22Rv1 (cell line): Measurements from ENCODE around the gene ADAMTS15.

ENCODE experiments used
- ZFX ChIP-seq: fragments of 450-650 bp; IDR thresholded peaks from 2 replicates; pipeline ENCODE4 v1.6.1; 2017; ENCODE audit warnings: antibody characterized with exemption, borderline replicate concordance
- TF ChIP-seq, protein P1 (sequence below): fragments of 450-650 bp; IDR thresholded peaks from 2 replicates; pipeline ENCODE4 v1.5.1; 2017; ENCODE audit warnings: mild to moderate bottlenecking

DNA sequence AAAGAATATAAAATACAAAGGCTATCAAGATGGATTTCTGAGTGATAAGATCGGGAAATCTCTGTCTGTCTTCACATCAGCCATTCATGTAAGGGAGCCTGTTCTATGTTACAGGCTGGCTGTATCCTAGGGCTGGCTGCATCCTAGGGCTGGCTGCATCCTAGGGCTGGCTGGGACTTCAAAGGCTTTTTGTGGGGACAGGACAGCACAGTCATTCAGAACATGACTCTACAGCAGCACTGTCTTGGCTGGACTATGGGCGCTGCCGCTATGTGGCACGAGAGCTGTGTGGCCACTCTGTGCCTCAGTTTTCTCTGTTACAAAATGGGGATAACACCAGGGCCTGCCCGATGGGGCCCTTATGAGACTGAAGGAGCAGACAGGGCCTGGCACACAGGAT lies 30.2 kb upstream of the ADAMTS15 start:
- TF ChIP-seq, protein P1, sequence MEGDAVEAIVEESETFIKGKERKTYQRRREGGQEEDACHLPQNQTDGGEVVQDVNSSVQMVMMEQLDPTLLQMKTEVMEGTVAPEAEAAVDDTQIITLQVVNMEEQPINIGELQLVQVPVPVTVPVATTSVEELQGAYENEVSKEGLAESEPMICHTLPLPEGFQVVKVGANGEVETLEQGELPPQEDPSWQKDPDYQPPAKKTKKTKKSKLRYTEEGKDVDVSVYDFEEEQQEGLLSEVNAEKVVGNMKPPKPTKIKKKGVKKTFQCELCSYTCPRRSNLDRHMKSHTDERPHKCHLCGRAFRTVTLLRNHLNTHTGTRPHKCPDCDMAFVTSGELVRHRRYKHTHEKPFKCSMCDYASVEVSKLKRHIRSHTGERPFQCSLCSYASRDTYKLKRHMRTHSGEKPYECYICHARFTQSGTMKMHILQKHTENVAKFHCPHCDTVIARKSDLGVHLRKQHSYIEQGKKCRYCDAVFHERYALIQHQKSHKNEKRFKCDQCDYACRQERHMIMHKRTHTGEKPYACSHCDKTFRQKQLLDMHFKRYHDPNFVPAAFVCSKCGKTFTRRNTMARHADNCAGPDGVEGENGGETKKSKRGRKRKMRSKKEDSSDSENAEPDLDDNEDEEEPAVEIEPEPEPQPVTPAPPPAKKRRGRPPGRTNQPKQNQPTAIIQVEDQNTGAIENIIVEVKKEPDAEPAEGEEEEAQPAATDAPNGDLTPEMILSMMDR: no peak
- no peak for TF ChIP-seq ZFX
